Measurements from ENCODE around the gene CDH3.

The CDH3 gene

DNA sequence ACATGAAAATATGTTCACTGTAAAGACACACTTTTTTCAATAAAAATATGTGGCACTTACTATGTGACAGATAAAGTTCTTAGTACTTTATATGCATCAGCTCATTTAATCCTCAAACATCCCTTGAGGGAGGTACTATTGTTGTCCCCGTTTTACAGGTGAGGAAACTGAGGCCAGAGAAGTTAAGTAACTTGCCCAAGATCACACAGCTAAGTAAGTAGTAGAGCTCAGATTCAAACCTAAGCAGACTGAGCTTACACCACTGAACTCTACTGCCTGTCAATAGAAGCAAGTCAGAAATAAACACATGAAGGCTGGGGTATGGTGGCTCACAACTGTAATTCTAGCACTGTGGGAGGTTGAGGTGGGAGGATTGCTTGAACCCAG lies 13.9 kb downstream of the CDH3 start:
- no peak overlapping the region for H3K27ac ChIP-seq (ENCODE audit: low read depth, low read length)
- no peaks in the 10 kb centered on the region for H3K27me3 ChIP-seq (ENCODE audit: control insufficient read depth, low read length)
- no peaks in the 10 kb centered on the region for H3K9me2 ChIP-seq (replicated peaks; ENCODE audit: control insufficient read depth, low read length)
- no peaks in the 10 kb centered on the region for H3K9me3 ChIP-seq (ENCODE audit: control insufficient read depth, insufficient read depth, low read length)
- no peaks in the 10 kb centered on the region for H3K79me2 ChIP-seq (ENCODE audit: control insufficient read depth, low read length)
- H4K20me1 ChIP-seq (ENCODE audit: control insufficient read depth, insufficient read depth, low read depth, low read length): no peaks in the 10 kb centered on the region
- H3F3A ChIP-seq (ENCODE audit: control insufficient read depth, insufficient read depth): no peaks in the 10 kb centered on the region
- no peak overlapping the region for H3K4me2 ChIP-seq (ENCODE audit: low read length)
- H3K4me1 ChIP-seq (ENCODE audit: control insufficient read depth, low read length): no peaks in the 10 kb centered on the region
- TF ChIP-seq EZH2phosphoT487 (IDR thresholded peaks at IDR 0.05; ENCODE audit: borderline replicate concordance, low read length) (no peak), CTCF (IDR thresholded peaks at IDR 0.05; ENCODE audit: low read depth, low read length, poor library complexity, severe bottlenecking) (no peak)
- no peak overlapping the region for H3K4me3 ChIP-seq (ENCODE audit: low read length)
- H3K36me3 ChIP-seq (ENCODE audit: control insufficient read depth, low read length): no peaks in the 10 kb centered on the region

DNA sequence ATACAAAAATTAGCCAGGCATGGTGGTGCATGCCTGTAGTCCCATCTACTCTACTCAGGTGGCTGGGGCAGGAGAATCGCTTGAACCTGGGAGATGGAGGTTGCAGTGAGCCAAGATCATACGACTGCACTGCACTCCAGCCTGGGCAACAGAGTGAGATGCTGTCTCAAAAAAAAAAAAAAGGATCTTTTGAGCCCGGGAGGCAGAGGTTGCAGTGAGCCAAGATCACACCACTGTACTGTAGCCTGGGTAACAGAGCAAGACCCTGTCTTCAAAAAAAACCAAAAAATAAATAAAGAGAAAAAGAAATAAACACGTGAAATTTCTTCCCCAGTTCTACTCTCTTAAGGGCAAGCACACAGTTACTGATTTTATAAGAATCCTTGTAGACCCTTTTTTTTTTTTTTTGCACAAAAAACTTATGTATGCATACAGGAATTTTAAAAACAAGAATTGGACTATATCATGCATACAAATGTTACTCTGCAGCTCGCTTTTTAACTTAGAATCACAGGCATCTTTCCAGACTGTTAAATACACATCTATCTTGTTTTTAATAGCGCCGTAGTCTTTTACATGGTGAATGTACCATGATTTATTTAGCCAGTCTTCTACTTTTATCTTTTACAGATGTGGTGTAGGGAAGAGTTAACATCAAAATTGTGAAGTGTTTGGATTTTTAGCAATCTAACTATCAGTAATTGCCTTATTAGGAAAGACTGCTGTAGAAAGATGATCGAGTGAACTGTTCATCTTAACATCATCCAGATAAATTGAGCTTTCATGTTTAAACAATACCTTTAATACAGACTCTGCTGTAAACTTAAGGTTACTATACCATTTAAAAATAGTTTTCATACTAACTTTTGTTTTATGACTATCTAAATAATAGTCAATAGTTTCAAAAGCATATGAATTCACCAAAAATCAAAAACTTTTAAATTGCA lies 14.6 kb downstream of the CDH3 start:
- Histone ChIP-seq H4K20me1 (ENCODE audit: control insufficient read depth, insufficient read depth, low read depth, low read length) (no peaks in the 10 kb centered on the region), H3K4me2 (ENCODE audit: low read length) (no peak overlapping the region), H3F3A (ENCODE audit: control insufficient read depth, insufficient read depth) (no peaks in the 10 kb centered on the region), H3K4me1 (ENCODE audit: control insufficient read depth, low read length) (no peaks in the 10 kb centered on the region), H3K9me3 (ENCODE audit: control insufficient read depth, insufficient read depth, low read length) (no peaks in the 10 kb centered on the region), H3K27me3 (ENCODE audit: control insufficient read depth, low read length) (no peaks in the 10 kb centered on the region), H3K36me3 (ENCODE audit: control insufficient read depth, low read length) (no peaks in the 10 kb centered on the region), H3K4me3 (ENCODE audit: low read length) (no peak overlapping the region), H3K27ac (ENCODE audit: low read depth, low read length) (no peak overlapping the region), H3K79me2 (ENCODE audit: control insufficient read depth, low read length) (no peaks in the 10 kb centered on the region), H3K9me2 (replicated peaks; ENCODE audit: control insufficient read depth, low read length) (no peaks in the 10 kb centered on the region)
- TF ChIP-seq EZH2phosphoT487 (IDR thresholded peaks at IDR 0.05; ENCODE audit: borderline replicate concordance, low read length): no peak

- TF ChIP-seq EZH2phosphoT487 (IDR thresholded peaks at IDR 0.05; ENCODE audit: borderline replicate concordance, low read length): no peak
- TF ChIP-seq CTCF (IDR thresholded peaks at IDR 0.05; ENCODE audit: low read depth, low read length, poor library complexity, severe bottlenecking): no peak
Measured at GRCh38 chr16:68660359-68660795, 15.3 kb downstream of the CDH3 start.

DNA sequence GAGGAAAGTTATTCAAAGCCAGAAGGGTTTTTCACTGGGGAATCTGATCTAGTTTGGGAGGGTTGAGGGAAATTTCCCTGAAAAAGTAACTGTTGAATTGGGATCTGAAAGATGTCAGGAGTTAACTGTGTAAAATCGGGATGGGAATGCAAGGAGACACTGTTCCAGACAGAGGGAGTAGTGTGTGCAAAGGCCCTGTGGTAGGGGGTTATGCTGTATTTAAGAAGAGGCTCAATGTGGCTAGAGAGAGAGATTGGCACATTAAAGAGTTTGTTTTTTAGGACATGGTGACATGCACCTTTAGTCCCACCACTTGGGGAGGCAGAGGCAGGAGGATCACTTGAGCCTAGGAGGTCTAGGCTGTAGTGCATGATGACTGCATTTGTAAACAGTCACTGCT lies 16.9 kb downstream of the CDH3 start:
- Histone ChIP-seq H3K79me2 (ENCODE audit: control insufficient read depth, low read length) (no peaks in the 10 kb centered on the region), H3F3A (ENCODE audit: control insufficient read depth, insufficient read depth) (no peaks in the 10 kb centered on the region), H3K27ac (ENCODE audit: low read depth, low read length) (no peak overlapping the region), H4K20me1 (ENCODE audit: control insufficient read depth, insufficient read depth, low read depth, low read length) (no peaks in the 10 kb centered on the region), H3K4me3 (ENCODE audit: low read length) (no peak overlapping the region), H3K36me3 (ENCODE audit: control insufficient read depth, low read length) (no peaks in the 10 kb centered on the region), H3K9me2 (replicated peaks; ENCODE audit: control insufficient read depth, low read length) (no peaks in the 10 kb centered on the region), H3K9me3 (ENCODE audit: control insufficient read depth, insufficient read depth, low read length) (no peaks in the 10 kb centered on the region), H3K4me2 (ENCODE audit: low read length) (no peak overlapping the region), H3K4me1 (ENCODE audit: control insufficient read depth, low read length) (no peaks in the 10 kb centered on the region), H3K27me3 (ENCODE audit: control insufficient read depth, low read length) (no peaks in the 10 kb centered on the region)
- no peak for TF ChIP-seq EZH2phosphoT487 (IDR thresholded peaks at IDR 0.05; ENCODE audit: borderline replicate concordance, low read length)
- TF ChIP-seq CTCF (IDR thresholded peaks at IDR 0.05; ENCODE audit: low read depth, low read length, poor library complexity, severe bottlenecking): no peak

More at GRCh38 chr16:68660359-68660795, 15.3 kb downstream of the CDH3 start:
- no peaks in the 10 kb centered on the region for H3K36me3 ChIP-seq (ENCODE audit: control insufficient read depth, low read length)
- H3K27me3 ChIP-seq (ENCODE audit: control insufficient read depth, low read length): no peaks in the 10 kb centered on the region
- H3K4me1 ChIP-seq (ENCODE audit: control insufficient read depth, low read length): no peaks in the 10 kb centered on the region
- H3K4me2 ChIP-seq (ENCODE audit: low read length): no peak overlapping the region
- H3K79me2 ChIP-seq (ENCODE audit: control insufficient read depth, low read length): no peaks in the 10 kb centered on the region
- H3K9me2 ChIP-seq (replicated peaks; ENCODE audit: control insufficient read depth, low read length): no peaks in the 10 kb centered on the region
- H3F3A ChIP-seq (ENCODE audit: control insufficient read depth, insufficient read depth): no peaks in the 10 kb centered on the region
- no peaks in the 10 kb centered on the region for H4K20me1 ChIP-seq (ENCODE audit: control insufficient read depth, insufficient read depth, low read depth, low read length)
- no peak overlapping the region for H3K27ac ChIP-seq (ENCODE audit: low read depth, low read length)
- H3K4me3 ChIP-seq (ENCODE audit: low read length): no peak overlapping the region
- H3K9me3 ChIP-seq (ENCODE audit: control insufficient read depth, insufficient read depth, low read length): no peaks in the 10 kb centered on the region

Data from DOHH2 (cell line).